Thoracic aorta (tissue), 2 donors: ENCODE measurements around the gene CHST15. TPM values are rescaled to one million over a fixed set of nuclear protein-coding genes. Genes with fewer than 3 reads are reported as not detected.

Source experiments
- ATAC-seq: fragments of 150-250 bp; one replicate; pipeline ENCODE4 v1.8.0; 2017; ENCODE audit warnings: low read depth; ENCODE audit not compliant: insufficient number of reproducible peaks, low FRiP score
- DNase-seq: peaks from one replicate; pipeline ENCODE4 v3.0.0-alpha.2; 2020; ENCODE audit warnings: low spot score
- H3K27ac ChIP-seq, 2 donors: fragments of 200-600 bp; sonication (generic); 1 replicate in 1 of 2; 2 replicates in 1 of 2; pipeline ENCODE4 v1.5.1; 2016; ENCODE audit warnings: mild to moderate bottlenecking in 2 of 2, moderate library complexity in 2 of 2
- H3K27me3 ChIP-seq: fragments of 200-600 bp; sonication (generic); replicated peaks from 2 replicates; pipeline ENCODE4 v1.6.0; 2016; ENCODE audit warnings: mild to moderate bottlenecking; ENCODE audit not compliant: insufficient read depth
- H3K36me3 ChIP-seq: fragments of 200-600 bp; sonication (generic); one replicate; pipeline ENCODE4 v1.5.1; 2016
- H3K4me1 ChIP-seq, 2 donors: fragments of 200-600 bp; sonication (generic); 1 replicate in 1 of 2; 2 replicates in 1 of 2; pipeline versions ENCODE4 v1.5.1 to v1.6.0; 2016; ENCODE audit warnings: low read depth in 2 of 2, mild to moderate bottlenecking in 1 of 2; ENCODE audit not compliant: control insufficient read depth in 1 of 2
- H3K4me3 ChIP-seq: fragments of 200-600 bp; sonication (generic); 2 replicates; pipeline ENCODE4 v1.5.1; 2016; ENCODE audit warnings: mild to moderate bottlenecking
- H3K9me3 ChIP-seq: fragments of 200-600 bp; sonication (generic); 2 replicates; pipeline ENCODE4 v1.5.1; 2016
- CTCF ChIP-seq: fragments of 200-600 bp; sonication (generic); IDR thresholded peaks from one replicate; pipeline ENCODE4 v1.5.1; 2019; ENCODE audit warnings: antibody characterized with exemption
- total RNA-seq, 2 donors: library from RNA; depleted of rRNA; stranded (reverse); fragments of >200 nt; gene quantifications; one replicate each; pipeline versions ENCODE4 v1.1.0 to v1.2.3, GENCODE V29; 2016

Gene CHST15
- total RNA-seq, 2 donors from 2014 or later = 31.9 to 34.0 TPM

GRCh38 chr10:124117833-124118232 is 24.4 kb upstream of the CHST15 start:
- no peak for TF ChIP-seq CTCF
- Histone ChIP-seq H3K9me3 (no peaks in the 10 kb centered on the region), H3K36me3 (no peaks in the 10 kb centered on the region), H3K27ac (no peak overlapping the region), H3K4me1 (no peaks in the 10 kb centered on the region), H3K4me3 (no peak overlapping the region), H3K27me3 (no peaks in the 10 kb centered on the region)
- ATAC-seq (no peak), DNase-seq (no peak)

- Histone ChIP-seq H3K36me3 (no peaks in the 10 kb centered on the region), H3K4me1 (no peaks in the 10 kb centered on the region), H3K27ac (no peak overlapping the region), H3K9me3 (no peaks in the 10 kb centered on the region), H3K27me3 (no peaks in the 10 kb centered on the region), H3K4me3 (no peak overlapping the region)
- DNase-seq (no peak), ATAC-seq (no peak)
- no peak for TF ChIP-seq CTCF
Measured at GRCh38 chr10:124117511-124117785, 24.1 kb upstream of the CHST15 start.

- Histone ChIP-seq H3K4me1 (no peaks in the 10 kb centered on the region), H3K9me3 (no peaks in the 10 kb centered on the region), H3K27me3 (no peaks in the 10 kb centered on the region), H3K4me3 (no peak overlapping the region), H3K36me3 (no peaks in the 10 kb centered on the region), H3K27ac (no peak overlapping the region)
- ATAC-seq (no peak), DNase-seq (no peak)
- TF ChIP-seq CTCF = no peak
Measured at GRCh38 chr10:124116771-124117510, 23.5 kb upstream of the CHST15 start.

GRCh38 chr10:124114696-124115095 is 21.3 kb upstream of the CHST15 start:
- no peak for DNase-seq
- H3K27me3 ChIP-seq = no peaks in the 10 kb centered on the region
- no peaks in the 10 kb centered on the region for H3K36me3 ChIP-seq
- H3K9me3 ChIP-seq = no peaks in the 10 kb centered on the region
- no peaks in the 10 kb centered on the region for H3K4me1 ChIP-seq
- no peak overlapping the region for H3K27ac ChIP-seq
- ATAC-seq = no peak
- TF ChIP-seq CTCF = no peak
- no peak overlapping the region for H3K4me3 ChIP-seq

- Histone ChIP-seq H3K4me3 (no peak overlapping the region), H3K9me3 (no peaks in the 10 kb centered on the region), H3K36me3 (no peaks in the 10 kb centered on the region), H3K27ac (no peak overlapping the region), H3K27me3 (no peaks in the 10 kb centered on the region), H3K4me1 (no peaks in the 10 kb centered on the region)
- DNase-seq = no peak
- ATAC-seq = no peak
- no peak for TF ChIP-seq CTCF
Measured at GRCh38 chr10:124112891-124113580, 19.6 kb upstream of the CHST15 start.
